HFF-Myc (cell line): ENCODE measurements around the gene CLIP4.

Source experiments
- DNase-seq: peaks from one replicate; pipeline ENCODE4 v3.0.0-alpha.2; 2011; ENCODE audit warnings: low read depth; ENCODE audit errors: extremely low read depth
- H3K4me3 ChIP-seq: replicated peaks from 2 replicates; pipeline ENCODE4 v1.5.1; 2011; ENCODE audit warnings: low read depth, mild to moderate bottlenecking, control low read depth, low read length
- TF ChIP-seq, protein P1 (sequence below): IDR thresholded peaks from 2 replicates; pipeline ENCODE4 v1.5.1; 2012; ENCODE audit warnings: mild to moderate bottlenecking, low read depth, low read length, control low read depth; ENCODE audit errors: missing control alignments

CLIP4 gene

DNA sequence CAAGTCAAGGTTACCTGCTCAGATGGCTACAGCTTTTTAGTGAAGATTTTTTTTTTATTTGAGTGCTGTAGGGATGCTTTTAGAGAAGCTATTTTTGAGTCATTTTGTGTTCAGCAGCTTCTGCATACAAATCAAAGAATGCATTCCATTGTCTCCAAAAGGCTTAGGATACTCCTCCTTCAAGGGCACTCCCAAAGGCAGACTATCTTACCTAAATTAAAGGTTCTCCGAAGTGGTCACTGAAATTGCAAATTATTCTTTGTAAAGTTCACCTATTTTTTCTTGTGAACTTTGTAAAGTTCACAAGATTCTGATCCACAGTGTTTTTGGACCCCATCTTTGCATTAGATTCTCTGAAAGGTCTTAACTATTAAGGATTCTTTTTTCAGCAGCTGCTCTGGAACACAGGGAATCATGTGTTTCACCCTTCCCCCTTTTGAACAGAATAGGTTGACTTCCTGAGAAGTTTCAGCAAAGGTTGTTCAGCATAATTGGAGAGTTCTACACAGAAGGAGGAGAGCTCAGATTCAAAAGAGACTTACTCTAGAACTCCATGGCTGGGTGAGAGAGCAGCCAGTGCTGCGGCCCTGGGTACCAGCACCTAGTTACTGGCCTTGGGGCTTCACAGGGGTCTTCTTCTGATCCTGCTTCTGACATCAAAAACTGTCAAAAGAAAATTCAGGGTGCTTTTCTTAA lies 14.5 kb downstream of the CLIP4 start:
- TF ChIP-seq, protein P1, sequence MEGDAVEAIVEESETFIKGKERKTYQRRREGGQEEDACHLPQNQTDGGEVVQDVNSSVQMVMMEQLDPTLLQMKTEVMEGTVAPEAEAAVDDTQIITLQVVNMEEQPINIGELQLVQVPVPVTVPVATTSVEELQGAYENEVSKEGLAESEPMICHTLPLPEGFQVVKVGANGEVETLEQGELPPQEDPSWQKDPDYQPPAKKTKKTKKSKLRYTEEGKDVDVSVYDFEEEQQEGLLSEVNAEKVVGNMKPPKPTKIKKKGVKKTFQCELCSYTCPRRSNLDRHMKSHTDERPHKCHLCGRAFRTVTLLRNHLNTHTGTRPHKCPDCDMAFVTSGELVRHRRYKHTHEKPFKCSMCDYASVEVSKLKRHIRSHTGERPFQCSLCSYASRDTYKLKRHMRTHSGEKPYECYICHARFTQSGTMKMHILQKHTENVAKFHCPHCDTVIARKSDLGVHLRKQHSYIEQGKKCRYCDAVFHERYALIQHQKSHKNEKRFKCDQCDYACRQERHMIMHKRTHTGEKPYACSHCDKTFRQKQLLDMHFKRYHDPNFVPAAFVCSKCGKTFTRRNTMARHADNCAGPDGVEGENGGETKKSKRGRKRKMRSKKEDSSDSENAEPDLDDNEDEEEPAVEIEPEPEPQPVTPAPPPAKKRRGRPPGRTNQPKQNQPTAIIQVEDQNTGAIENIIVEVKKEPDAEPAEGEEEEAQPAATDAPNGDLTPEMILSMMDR: no peak
- H3K4me3 ChIP-seq: no peak overlapping the region
- no peak for DNase-seq

DNA sequence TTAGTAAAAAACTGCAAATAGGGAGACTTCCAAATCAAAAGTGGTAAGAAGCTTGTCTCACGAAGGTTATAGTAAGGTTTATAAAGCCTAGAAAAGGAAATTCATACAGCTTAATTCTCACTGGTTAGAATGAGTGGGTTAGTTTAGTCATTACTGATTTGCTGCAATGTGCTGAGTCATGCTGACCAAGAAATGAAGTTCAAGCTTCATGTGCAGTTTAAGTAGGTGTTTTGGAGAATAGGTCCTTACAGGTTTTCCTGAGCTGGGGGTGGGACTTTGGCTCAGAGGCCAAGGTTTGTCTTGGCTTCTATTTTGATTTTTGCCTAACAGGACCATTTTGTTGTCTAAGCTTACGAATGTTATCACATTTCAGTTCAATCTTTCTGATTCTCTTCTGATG lies 15.1 kb downstream of the CLIP4 start:
- TF ChIP-seq, protein P1: no peak
- H3K4me3 ChIP-seq: no peak overlapping the region
- peak; percentile 47 for DNase-seq

DNA sequence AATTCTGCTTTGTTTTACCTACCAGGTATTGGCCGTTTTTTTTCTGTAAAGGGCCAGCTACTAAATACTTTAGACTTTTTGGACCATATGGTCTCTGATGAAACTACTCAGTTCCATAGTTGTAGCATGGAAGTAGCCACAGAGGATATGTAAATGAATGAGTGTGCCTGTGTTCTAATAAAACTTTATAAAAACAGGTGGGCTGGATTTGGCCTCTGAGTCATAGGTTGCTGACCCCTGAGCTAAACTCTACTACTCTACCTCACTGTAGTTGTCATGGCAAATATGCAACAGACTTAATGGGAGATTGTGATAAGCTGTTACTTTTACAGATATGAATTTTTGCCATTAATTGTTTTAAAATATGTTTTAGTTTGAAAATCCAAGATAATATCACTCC lies 19.7 kb downstream of the CLIP4 start:
- no peak for DNase-seq
- no peak overlapping the region for H3K4me3 ChIP-seq
- TF ChIP-seq, protein P1: no peak

DNA sequence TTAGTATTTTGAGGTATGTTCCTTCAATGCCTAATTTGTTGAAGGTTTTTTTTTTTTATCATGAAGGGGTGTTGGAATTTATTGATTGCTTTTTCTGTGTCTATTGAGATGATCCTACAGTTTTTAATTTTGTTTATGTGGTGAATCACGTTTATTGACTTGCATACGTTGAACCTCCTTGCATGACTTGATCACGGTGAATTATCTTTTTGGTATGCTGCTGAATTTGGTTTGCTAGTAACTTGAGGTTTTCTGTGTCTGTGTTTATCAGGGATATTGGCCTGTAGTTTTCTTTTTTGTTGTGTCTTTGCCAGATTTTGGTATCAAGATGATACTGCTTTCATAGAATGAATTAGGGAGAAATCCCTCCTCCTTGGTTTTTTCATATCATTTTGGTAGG lies 23.9 kb downstream of the CLIP4 start:
- TF ChIP-seq, protein P1: no peak
- DNase-seq: no peak
- H3K4me3 ChIP-seq: no peak overlapping the region

DNA sequence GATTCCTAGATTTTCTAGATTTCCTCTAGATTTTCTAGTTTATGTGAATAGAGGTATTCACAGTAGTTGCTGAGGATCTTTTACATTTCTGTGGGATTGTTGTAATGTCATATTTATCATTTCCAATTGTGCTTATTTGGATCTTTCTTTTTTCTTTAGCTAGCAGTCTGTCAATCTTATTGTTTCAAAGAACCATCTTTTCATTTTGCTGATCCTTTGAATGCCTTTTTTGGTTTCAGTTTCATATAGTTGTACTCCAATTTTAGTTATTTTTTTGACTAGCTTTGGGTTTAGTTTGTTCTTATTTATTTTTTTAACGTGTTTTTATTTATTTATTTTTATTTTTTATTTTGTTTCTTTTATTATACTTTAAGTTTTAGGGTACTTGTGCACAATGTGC lies 24.5 kb downstream of the CLIP4 start:
- no peak for DNase-seq
- H3K4me3 ChIP-seq: no peak overlapping the region
- TF ChIP-seq, protein P1: no peak

DNA sequence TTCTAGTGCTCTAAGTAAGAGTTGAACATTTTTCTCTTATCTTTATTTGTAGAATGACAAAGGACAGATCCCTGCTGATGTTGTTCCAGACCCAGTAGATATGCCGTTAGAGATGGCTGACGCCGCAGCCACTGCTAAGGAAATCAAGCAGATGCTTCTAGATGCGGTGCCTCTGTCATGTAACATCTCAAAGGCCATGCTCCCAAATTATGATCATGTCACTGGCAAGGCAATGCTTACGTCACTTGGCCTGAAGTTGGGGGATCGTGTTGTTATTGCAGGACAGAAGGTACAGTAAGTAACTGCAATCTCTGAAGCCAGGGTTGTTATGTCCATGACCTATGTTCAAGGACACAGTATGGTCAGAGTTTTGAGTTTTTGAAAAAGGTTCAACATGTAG lies 28.4 kb downstream of the CLIP4 start:
- TF ChIP-seq, protein P1: no peak
- no peak overlapping the region for H3K4me3 ChIP-seq
- DNase-seq: no peak

DNA sequence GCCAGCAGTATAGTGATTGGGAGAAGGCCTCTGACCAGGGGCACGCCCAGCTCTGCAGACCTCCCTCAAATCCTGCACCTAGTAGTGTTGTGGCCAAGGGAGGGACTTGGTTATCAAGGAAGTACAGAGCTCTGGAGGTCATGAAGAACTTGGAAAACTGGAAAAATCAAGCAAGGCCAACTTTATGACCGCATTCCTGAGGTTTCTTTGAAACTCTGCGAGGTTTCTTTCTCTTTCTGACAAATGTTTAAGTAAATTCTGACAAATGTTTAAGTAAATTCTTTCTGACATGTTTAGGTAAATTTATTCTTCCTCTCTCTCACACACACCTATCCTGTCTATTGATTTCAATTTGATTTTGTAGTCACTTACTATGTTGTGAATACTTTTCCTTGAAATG lies 31.0 kb downstream of the CLIP4 start:
- no peak overlapping the region for H3K4me3 ChIP-seq
- TF ChIP-seq, protein P1: no peak
- DNase-seq: no peak
